ENCODE results near the gene CEBPA. TPM values are rescaled to one million over a fixed set of nuclear protein-coding genes. Genes with fewer than 3 reads are reported as not detected.
A peak's percentile ranks its signal among the peaks of the same experiment; 100 is the strongest.

Gene CEBPA
- total and polyA plus RNA-seq, 12 donors, result 0.60 to 29.9 (median 8.4) TPM

DNA sequence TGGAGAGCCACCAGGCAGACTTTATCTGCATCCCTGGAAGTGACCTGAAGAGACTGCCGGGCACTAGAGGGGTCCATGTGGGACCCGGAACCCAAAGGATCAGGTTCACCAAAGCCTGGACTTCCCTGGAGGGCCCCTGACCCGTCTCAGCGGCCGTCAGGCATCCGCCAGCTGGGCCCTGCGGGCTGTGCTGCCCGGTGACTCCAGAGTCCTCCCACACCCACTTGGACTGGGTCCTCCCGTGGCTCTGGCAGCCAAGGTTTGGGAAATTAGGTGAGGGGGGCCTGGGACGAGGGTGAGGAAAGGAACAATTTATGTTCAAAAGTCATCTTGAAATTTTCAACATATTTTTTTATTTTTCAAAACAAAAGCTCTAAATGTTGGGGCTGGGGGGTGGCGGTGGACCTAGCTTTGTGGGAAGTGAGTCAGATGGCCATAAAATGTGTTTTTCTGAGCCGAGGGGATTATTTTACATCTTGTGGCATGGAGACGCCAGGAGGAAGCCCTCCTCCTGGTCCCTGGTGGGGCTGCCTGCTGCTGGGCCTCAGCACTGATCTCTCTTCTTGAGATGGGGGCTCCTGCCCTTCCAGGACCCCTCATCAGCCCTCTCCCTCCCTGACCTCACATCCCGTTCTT lies 20.2 kb downstream of the CEBPA start:
- no peak for DNase-seq
- 65 to 78% (median 66%) methylated on average over 10 to 14 of the region's 14 CpGs for WGBS, 4 donors
- TF ChIP-seq POLR2A (IDR thresholded peaks at IDR 0.05), result no peak
- TF ChIP-seq, protein P1, sequence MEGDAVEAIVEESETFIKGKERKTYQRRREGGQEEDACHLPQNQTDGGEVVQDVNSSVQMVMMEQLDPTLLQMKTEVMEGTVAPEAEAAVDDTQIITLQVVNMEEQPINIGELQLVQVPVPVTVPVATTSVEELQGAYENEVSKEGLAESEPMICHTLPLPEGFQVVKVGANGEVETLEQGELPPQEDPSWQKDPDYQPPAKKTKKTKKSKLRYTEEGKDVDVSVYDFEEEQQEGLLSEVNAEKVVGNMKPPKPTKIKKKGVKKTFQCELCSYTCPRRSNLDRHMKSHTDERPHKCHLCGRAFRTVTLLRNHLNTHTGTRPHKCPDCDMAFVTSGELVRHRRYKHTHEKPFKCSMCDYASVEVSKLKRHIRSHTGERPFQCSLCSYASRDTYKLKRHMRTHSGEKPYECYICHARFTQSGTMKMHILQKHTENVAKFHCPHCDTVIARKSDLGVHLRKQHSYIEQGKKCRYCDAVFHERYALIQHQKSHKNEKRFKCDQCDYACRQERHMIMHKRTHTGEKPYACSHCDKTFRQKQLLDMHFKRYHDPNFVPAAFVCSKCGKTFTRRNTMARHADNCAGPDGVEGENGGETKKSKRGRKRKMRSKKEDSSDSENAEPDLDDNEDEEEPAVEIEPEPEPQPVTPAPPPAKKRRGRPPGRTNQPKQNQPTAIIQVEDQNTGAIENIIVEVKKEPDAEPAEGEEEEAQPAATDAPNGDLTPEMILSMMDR (IDR thresholded peaks at IDR 0.05), result no peak
- Histone ChIP-seq H3K9me3 (replicated peaks in 1 of 3) (no peaks in the 10 kb centered on the region), H3K27me3 (no peaks in the 10 kb centered on the region), H3K27ac (no peak overlapping the region), H3K4me1 (replicated peaks in 1 of 2) (no peaks in the 10 kb centered on the region), H3K36me3 (replicated peaks in 1 of 2) (no peaks in the 10 kb centered on the region), H3K4me3 (no peak overlapping the region)
- intact Hi-C loops (cut with DNase I), result no loop called here

DNA sequence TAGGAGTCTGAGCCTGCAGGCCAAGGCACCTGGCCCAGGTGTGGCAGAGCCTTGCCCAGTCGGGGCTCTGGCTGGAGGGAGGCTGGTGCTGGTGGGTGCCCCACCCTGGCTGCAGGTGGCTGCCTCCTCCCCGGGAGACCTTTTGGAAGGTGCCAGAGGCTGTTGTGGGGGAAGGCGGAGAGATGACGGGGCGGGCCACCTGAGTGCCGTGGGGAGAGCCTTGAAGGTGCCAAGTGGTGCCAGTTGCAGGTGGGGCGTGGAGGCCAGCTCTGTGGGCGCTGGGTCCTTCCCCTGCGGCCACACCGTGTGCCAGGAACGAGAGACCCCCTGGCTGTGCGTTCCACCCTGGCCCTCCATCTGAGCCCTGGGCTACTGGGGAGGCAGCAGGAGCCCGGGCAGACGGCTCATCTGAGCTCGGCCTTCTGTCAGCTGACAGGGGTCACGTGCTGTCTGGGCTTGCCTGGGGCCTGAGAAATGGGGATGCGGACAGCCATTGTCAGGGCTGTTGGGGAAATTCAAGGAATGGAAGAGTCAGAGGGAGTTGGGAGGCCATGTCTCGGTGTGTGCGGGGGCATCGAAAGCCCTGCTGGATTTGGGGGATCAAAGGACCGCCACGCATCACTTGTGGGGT lies 20.9 kb downstream of the CEBPA start:
- 84 to 92% (median 88%) methylated on average over 10 to 22 of the region's 22 CpGs for WGBS, 4 donors
- no peaks in the 10 kb centered on the region for H3K36me3 ChIP-seq (replicated peaks in 1 of 2)
- no peaks in the 10 kb centered on the region for H3K4me1 ChIP-seq (replicated peaks in 1 of 2)
- no peak overlapping the region for H3K27ac ChIP-seq
- TF ChIP-seq POLR2A (IDR thresholded peaks at IDR 0.05), result no peak
- TF ChIP-seq, protein P1 (IDR thresholded peaks at IDR 0.05), result no peak
- DNase-seq, result no peak
- no peaks in the 10 kb centered on the region for H3K27me3 ChIP-seq
- intact Hi-C loops (cut with DNase I), result no loop called here
- no peak overlapping the region for H3K4me3 ChIP-seq
- no peaks in the 10 kb centered on the region for H3K9me3 ChIP-seq (replicated peaks in 1 of 3)

DNA sequence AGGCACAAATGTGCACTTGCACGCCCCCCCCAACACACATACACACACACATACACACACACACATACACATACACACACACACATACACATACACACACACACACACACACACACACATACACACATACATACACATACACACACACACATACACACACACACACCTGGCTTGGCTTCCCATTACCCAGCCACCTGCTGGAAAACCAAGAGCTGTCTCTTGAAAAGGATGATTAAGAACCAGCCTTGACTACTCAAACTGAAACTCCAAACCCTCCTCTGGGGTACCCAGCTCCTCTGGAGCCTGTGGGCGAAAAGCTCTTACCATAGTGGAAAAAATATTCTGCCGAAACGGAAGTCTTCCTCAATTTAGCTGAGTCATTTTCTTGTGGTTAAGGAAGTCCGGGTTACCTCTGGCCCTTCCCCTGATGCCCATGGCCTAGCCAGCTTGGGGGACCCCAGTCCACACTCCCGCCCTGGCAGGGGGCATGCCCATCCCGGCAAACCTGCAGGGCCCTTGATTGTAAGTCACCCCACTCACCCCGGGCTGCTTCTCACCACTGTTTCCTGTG lies 21.9 kb downstream of the CEBPA start:
- no peak overlapping the region for H3K27ac ChIP-seq
- DNase-seq, result peak in 1 of 7 donors; percentile 12
- WGBS, 4 donors, result 65 to 75% (median 71%) methylated on average over 1 to 8 of the region's 8 CpGs
- TF ChIP-seq, protein P1 (IDR thresholded peaks at IDR 0.05), result no peak
- no peak for TF ChIP-seq POLR2A (IDR thresholded peaks at IDR 0.05)
- no peaks in the 10 kb centered on the region for H3K9me3 ChIP-seq (replicated peaks in 1 of 3)
- H3K4me3 ChIP-seq, result no peak overlapping the region
- H3K36me3 ChIP-seq (replicated peaks in 1 of 2), result no peaks in the 10 kb centered on the region
- no peaks in the 10 kb centered on the region for H3K4me1 ChIP-seq (replicated peaks in 1 of 2)
- H3K27me3 ChIP-seq, result no peaks in the 10 kb centered on the region
- intact Hi-C loops (cut with DNase I), result no loop called here

DNA sequence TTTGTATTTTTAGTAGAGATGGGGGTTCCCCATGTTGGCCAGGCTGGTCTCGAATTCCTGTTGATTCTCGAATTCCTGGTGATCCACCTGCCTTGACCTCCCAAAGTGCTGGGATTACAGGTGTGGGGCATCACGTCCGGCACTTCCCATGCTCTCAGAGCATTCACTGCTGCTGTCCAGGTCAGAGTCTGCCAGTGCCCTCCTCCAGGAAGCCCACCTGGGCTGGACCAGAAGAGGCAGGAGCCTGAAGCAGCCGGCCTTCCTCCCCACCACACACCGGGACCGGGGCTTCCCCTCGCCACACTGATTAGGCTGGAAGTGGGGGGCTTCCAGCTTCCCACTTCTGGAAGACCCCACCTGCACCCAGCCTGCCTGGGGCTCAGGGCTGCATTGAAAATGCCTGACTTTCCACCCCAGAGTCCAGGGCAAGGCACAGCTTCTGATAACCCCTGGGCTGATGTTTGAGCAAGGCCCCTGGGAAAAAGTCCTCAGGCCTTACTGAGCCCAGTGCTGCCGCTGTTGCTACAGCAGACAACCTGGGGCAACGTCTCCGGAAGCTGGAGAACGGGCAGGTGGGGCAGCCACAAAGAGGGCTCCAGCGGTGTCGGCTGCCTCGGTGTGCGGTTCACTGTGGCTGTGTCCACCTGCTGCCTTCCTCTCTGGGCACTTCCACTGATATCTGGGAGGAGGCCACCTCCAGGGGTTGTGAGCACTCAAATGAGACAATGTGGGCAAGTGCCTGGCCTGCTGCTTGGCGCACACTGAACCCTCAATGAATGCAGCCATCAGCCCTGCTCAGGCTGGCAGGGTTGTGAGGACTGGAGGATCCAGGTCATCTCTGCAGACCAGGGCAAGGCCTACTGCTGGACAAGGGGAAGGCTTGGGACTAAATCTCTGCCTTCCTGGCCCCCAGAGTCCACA lies 22.6 kb downstream of the CEBPA start:
- Histone ChIP-seq H3K36me3 (replicated peaks in 1 of 2) (no peaks in the 10 kb centered on the region), H3K27me3 (no peaks in the 10 kb centered on the region), H3K4me3 (no peak overlapping the region), H3K9me3 (replicated peaks in 1 of 3) (no peaks in the 10 kb centered on the region), H3K4me1 (replicated peaks in 1 of 2) (no peaks in the 10 kb centered on the region), H3K27ac (no peak overlapping the region)
- TF ChIP-seq, protein P1 (IDR thresholded peaks at IDR 0.05), result no peak
- TF ChIP-seq POLR2A (IDR thresholded peaks at IDR 0.05), result no peak
- no peak for DNase-seq
- 83 to 95% (median 89%) methylated on average over 5 to 17 of the region's 17 CpGs for WGBS, 4 donors
- intact Hi-C loops (cut with DNase I), result no loop called here
